Stimulated activated CD8-positive, alpha-beta memory T cell treated with anti-CD3 and anti-CD28 coated beads, Interleukin-7, amount 100 ng/mL, for 48 hours (primary cell): ENCODE data around the gene ITGB6.

ENCODE experiments used
- DNase-seq, 2 donors: peaks; one replicate each; pipeline ENCODE4 v3.0.0-alpha.2; 2020; ENCODE audit warnings: low read depth in 1 of 2; ENCODE audit errors: extremely low read depth in 1 of 2

ITGB6 gene

DNA sequence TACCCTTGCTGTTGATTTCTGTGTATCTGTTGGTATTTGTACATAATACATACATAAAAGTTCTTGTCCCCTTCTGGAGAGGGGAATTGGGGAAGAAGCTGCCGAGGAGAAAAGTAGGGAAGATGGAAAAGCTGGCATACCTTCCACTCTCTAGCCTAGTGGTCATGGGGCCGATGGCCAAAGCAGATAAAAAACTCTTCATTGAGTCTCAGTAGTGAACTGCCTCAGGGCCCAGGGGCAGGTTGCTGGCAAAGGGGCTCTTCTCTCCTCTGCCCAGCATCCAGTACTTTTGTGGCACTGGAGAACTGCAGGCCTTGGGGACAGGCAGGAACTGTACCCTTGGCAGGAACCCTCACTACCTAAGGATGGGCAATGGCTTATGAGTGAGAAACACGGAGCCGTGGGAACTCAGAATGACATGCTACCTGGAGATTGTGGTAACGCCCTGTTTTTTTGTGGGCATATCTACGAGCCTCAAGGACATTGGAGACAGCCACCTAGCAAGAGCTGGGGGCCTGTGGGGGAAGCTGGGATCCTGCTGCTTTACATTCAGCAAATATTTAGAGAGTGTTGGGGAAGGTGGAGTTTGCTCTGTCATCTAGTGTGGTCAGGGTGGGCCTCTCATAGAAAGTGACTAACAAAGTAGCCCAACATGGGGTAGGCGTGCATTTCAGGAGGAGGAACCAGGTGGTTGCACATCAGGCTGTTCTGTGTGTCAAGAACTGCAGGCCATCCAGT is 22.6 kb upstream of the ITGB6 start:
- no peak for DNase-seq

DNA sequence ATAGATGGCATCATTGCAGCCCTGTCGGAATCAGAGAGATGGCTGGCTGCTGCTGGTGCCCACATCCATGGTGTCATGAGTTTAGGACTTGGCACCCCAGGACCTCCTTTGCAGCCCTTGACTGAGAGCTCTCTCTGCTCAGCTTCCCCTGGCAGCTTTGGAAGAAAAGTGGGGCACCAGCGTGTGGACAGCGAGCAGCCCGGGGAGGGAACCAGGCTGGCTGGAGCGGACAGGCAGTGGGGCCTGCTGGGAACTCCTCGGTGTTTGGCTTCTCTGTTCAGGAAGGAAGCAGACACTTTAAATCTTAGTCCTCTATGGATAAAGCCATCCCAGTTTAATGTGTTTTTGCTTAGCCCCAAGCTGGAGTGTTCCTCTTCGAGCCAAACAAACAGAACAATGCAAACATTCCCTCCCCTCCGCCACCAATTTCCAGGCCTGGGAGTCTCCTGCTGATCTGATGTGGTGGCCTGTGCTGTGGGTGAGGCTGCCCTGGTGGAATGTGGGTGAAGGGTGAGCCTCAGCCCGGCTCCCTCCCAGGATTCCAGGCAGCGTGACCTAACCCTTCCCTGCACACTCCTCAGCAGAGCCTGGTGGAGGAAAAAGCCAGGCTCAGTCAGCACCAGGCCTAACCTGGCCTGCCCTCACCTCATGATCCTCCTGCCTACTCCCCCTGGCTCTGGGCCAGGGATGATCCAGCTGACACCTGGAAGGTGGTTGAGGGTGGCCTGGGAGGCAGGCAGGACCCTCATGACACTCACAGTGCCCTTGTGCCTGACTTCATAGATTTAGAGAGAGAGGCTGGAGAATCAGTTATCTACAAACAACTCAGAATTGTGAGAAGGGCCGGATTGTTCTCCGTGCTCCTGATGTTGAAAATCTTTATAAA is 21.6 kb upstream of the ITGB6 start:
- DNase-seq = no peak

DNA sequence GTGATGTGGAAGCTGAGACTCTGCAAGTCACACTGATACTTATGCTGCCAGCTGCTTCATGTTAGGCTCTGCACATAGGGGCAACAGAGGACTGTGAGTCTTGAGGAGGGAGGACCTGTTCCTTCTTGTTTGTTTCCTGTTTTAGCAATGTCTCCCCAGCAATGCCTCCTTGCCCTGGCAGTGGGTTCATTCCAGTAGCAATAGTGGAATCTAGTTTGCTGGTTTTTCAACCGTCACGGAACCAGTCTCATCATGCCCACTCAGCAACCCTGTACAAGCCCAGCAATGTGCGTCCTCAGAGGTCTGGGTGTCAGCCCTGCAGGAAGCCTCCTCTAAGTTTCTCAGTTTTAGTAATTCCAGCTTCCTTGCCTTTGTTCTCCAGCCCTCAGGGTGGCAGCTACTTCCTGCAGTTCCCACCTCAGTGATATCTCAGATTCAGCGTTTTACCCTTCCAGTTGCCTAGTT is 20.5 kb upstream of the ITGB6 start:
- DNase-seq = peak in 1 of 2 donors; percentile 17

DNA sequence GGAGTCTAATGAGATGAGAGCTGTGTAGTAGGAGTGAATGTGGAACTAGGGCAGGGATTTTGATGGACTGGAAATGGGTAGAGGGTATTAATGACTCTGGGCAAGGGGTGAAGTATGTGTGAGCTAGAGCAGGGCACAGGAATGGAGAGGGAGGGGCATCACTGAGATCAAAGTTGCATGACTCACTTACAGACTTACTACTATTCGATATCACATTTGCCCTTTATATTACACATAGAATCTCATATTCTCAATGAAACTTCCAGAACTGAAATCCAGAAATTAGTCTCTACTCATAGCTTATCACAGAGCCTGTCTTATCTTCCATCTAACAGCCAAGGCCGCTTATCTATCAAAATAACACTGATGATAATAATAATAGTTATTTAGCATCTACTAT is 20.0 kb upstream of the ITGB6 start:
- no peak for DNase-seq

DNA sequence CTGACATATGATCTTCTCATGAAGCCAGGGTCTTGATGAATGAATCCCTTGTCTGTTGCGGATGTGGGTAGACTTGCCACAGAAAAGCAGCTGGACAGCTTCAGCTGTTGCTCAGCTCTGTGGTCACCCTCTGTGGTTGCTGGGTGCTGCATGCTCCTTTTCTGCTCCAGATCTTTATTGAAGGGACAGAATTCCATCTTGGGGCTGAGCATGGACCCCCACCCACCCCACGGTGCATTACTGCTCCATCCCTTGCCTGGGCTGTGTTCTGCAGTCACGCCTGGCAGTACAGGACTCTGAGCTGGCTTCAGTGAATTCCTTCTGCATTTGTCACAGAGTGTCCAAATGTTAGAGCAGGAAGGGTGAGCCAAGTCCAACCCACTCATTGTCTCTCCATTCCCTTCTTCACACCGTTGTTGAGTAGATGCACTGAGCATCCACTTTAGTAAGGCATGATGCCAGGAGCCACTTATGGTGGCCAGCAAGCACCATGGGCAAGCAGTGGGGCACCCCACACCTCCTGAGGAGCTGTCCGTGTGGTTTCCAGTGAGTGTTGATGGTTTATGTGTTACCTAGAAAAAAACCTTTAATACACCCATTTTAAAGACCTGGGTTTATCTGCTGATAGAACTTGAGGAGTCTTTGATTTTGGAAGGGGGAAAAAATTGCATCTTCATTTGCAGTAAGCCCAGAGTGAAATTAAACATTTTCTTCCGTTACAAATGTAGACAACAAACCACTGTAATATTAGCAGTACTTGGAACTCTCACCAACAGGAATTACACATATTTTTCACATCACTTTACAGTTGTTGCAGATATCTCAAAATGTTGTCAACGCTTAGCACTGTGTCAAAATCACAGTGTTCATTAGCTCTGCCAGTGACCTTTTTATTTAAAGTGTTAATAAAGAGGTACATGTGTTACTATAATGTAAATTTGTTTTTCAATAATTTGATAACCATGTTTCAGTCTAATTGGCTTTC is 14.7 kb upstream of the ITGB6 start:
- no peak for DNase-seq

DNA sequence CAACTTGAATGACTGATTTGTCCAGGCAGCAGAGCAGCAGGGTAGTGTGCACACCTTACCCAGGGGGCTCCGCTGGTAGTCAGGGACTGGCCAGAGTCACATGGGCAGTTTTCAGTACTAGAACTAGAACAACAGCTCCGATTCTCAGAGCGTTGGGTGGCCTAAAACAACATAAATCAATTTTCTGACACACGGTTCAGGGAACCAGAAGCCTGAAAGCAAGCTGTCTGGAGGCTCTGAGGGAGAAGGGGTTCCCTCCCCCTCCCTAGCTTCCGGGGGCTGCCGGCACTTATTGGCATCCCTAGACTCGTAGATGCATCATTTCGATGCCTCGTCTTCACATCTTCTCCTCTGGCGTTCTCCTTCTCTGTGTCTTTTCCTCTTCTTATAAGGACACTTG is 13.4 kb upstream of the ITGB6 start:
- DNase-seq = no peak

DNA sequence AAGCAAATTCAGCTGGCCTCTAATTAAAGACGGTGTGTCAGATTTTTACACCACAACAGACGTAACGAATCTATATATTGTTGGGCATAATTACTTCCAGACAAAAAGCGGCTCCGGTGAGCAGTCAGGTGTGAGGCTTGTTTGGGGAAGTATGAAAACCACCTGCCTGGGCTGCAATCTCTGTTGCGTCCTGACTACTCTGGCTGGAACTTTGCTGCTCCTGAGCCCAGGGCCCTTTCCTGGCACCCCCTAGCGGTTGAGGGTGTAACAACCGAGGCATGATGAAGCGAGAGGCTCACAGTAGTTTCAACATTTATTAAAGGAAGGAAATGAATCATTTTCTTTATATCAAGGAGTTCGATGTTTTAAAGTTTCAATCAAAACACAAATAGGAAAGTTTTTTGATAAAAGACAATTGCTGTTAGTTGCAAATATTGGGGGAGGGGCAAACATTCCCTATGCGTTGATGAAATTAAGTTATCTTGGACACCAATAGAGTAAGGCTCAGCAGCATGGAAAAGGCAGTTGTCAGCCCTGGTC is 10.6 kb upstream of the ITGB6 start:
- DNase-seq = peak; percentile 52 to 60

DNA sequence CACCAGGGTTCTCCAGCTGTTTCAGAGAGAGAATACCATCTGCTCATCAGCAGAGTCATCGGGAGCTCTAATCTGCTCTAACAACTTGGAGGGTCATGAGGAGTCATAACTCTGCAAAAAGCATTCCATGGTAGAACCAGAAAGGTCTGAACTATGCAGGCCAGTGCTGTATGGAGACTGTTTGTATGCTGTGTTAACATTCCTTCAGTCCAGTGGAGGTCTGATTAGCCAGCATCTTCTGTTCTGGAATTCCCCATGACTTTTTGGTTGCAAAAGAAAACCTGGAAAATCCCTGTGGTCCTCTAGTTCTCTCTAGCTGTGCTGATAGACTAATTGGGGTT is 9.4 kb upstream of the ITGB6 start:
- DNase-seq = no peak

DNA sequence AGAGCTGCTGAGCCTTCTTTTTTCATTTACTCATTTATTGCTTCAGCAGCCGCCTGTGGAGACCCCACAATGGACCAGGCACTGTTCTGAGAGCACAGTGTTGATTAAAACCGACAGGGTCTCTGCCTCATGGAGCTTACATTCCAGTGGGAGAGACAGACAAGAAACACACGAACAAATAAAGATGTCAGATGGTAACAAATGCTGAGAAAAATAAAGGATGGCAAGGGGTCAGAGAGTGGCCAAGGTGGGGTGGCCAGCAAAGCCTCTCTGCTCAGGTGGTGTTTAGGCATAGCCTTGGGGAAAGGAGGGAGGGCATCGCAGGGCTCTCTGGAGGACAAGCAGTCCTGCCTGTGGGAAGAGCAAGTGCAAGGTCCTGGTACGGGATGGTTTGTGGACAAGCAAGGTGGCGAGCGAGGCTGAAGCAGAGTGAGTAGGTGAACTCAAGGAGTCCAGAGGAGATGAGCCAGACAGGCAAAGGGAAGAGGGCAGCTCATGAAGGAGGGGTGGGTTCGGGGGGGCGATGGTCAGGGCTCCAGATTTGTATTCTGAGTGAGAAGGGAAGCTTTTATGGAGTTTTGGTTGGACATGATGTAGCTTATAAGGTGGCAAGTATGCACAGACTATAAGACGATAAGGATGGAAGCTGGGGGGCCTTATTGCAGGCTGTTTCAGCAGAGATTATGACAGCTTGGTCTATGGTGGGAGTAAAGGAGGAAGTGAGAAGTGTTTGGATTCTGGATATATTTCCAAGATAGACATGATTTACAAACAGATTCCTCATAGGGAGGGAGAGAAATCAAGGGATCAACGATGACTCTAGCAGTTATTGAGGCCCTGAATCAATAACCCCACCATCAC is 8.8 kb upstream of the ITGB6 start:
- no peak for DNase-seq

DNA sequence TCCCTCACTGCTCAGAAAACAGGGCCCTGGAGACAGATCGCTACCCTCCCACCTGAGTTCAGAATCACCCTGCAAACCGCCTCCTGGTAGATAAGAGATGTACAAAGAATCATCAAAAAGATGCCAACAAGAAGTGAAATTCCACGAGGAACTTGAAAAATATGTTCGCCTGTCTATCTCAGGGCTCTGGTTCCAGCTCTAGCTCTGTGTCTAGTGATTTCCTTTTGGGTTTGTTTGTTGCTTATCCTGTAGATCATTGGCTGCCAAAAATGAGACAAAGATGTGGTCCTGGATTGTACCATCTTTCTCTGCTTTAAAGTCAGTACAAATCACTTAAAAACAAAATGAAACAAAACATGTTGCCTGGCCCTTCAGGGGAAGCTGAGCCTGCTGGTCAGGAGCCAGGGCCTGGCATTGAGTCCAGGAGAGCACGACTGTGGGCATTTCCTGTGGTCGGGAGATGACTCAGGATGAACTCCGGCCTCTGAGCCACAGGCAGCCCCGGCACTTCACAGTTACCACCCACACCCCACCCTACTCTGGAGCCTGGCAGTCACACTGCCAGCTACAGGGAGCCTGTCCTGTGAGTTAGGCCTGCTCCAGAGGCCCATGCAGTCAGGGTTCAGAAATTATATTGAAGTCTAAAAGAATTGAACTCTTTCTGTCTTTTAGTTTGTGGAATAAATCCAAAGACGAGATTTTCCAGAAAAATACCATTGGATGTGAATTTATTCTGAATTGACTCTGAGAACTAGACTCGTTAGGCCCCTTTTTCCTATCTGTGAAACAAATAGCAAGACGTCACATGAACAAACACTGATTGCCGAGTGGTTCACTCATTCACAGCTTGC is 8.0 kb upstream of the ITGB6 start:
- DNase-seq = peak in 1 of 2 donors; percentile 11

DNA sequence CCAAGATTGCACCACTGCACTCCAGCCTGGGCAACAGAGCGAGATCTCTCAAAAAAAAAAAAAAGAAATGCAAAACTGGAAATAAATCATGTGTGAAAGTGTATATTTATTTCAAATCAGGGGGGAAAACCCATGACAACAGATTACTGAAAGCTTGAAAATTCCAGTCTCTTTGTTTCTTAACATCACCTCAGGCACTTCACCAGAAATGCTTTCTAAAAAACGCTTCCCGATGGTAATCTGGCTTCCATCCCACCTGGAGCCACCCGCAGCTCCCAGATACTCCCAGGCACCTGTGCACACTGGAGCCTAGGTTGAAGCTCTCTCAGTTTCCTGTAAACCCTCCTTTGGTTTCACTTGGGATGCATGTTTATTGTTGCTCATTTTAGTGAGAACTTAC is 7.2 kb upstream of the ITGB6 start:
- DNase-seq = no peak

DNA sequence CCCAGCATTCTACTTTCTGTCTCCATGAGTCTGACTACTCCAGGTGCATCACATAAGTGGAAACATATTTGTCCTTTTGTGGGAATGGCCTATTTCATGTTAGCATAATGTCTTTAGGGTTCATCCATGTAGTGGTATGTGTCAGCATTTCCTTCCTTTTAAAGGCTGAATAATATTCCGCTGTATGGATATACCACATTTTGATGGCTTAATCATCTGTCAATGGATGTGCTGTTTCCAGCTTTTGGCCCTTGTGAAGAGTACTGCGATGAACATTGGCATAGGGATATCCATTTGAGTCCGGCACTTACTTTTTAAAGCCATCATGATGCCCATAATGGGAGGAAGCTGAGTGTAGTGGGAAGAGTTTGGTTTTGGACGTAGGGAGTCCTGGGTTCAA is 6.4 kb upstream of the ITGB6 start:
- no peak for DNase-seq

DNA sequence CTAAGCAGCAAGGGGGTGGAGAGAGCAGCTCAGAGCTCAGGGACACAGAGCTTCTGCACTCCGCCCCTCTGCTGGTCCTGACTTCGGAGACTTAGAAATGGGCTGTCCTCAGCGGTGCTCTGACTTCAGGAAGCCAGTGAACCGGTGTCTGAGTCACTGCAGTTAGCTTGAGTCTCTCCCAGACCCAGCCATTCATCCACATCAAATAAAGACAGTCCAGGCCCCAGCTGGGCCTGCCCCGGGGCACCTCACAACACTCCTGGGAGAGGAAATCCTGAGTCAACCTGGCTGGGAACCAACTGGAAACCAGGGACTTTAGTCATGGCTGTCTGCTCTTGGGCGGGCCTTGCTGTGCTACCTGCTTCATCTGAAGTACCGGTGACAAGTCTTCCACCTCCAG is 5.4 kb upstream of the ITGB6 start:
- no peak for DNase-seq

DNA sequence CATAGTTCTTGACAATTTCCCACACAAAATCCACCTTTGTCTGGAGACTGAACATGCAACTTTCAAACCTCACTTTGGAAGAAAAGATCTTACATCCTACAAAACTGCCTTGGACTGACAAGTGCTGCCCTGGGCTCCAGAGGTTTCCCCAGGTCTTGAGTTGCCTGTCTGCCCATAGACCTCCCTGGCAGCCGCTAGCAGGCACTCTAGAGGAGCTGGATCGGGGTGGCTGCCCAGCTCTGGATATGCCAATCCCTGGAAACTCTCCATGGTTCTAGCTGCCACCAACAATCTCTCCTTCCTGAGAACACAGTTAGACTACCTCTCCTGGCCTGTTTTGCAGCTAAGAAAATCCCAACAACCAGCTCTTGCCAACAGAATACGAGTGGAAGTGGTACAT is 3.4 kb upstream of the ITGB6 start:
- no peak for DNase-seq

DNA sequence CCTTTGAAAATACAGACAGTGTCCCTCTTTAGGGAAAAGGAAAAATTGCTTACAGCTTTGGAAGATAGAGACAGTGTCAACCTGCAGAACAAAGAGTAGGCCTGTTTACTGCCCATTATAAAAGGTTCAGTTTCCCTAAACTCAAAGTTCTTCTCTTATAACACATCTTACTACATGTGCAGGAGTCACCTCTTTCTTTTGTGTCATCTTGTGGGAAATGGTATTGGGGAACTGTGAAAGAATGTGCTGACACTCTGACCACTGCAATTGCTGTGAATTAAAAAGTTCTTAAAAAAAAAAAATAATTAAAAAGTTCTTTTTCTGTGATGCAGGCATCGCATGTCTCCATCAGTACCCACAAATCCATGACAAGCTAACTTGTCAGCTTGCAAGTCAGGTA is 2.9 kb upstream of the ITGB6 start:
- DNase-seq = no peak

DNA sequence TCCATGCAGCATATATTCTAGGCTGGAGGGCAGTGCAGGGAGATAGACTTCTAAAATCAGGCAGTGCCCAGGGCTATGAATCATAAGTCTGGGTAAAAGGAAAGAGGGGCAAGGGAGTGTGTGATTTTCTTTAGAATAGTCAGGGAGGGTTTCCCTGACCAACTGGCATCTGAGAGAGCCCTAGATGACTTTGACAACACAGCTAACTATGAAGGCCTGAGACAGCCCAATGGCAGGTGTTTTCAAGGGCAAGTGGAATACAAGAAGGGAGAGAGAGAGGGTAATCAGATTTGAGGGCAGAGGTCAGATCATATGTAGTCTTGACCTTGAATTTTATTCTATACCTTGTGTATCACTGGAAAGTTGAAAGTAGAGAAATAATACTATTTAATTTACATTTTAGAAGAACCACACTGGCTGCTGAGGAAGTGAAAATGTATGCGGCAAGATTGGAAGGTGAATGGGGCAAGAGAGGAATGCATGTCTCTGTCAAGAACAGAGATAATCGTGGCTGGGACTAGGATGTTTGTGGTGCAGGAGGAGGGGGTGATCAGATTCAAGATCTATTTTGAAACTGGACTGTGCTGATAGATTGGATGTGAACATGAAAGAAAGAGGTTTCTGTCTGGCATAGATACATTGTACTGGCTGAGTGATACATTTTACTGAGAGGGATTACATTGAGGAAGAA is 1.9 kb upstream of the ITGB6 start:
- no peak for DNase-seq

DNA sequence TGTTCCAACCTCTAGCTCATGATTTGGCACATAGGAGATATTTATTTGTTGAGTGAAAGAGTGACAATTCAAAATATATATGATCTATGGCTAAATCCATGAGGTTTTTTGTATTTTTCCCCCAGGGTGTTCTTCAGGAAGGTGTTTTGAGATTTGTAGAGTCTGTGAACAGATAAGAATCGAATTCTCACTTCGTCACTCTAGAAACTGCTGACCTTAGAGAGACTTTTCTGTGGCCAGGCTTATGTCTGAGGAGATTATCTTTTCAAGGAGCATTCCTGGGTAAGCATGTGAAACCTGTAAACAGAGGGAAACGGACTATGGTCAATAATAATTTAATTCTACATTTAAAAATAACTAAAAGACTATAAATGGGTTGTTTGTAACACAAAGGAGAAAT is 849 bp upstream of the ITGB6 start:
- no peak for DNase-seq

DNA sequence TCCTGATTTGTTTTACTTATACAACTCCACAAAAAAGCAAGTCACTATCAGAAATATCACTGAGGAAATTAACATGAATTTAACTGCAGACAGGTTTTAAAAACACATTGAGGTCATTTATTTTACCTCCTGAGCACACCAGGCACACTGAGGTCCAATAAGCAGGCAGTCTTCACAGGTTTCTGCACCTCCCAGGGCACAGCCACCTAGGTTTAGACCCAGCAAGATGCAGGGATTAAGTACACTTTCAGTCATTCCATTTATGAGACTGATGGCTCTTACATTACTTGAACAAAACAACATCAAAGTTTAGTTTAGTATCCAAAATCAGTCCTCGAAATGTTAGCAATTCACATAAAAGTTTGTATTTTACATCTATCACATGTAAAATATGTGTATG is 1.0 kb downstream of the ITGB6 start:
- no peak for DNase-seq
